Kidney glomerular epithelial cell (primary cell): ENCODE data around the gene KDM2B.
A peak's percentile ranks its signal among the peaks of the same experiment; 100 is the strongest.

Experiments used
- DNase-seq: peaks from one replicate; lab custom pipeline; 2025; lab: John Stamatoyannopoulos, UW

Gene KDM2B

DNA sequence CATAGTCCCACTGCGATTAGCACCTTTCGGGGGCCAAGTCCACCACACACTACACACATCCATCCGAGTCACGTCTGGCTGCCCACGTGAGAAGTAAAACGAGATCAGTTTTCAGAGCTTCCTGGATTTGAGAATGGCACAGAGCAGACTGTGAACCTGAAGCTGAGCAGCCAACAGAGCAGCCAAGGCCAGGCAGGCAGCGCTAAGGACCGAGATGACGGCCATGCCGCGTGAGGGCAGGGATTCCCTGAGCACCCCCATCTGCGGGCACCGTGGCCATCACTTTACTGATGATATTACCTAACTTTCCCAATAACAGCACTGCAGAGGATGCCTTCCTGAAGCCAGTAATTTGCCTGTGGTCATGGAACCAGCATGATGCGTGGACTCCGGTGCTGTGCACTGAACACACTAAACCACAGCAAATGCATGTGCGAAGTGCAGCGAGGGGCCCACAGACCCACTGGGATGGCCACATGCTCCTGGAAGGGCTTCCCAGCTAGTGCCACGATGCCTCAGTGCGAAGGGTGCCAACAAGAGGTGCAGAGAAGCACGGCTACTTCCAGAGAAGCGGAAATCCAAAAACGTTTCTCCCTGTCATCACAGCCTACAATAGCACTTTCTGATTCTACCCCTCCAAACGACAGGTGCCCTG is 124.9 kb downstream of the KDM2B start:
- DNase-seq = no peak

DNA sequence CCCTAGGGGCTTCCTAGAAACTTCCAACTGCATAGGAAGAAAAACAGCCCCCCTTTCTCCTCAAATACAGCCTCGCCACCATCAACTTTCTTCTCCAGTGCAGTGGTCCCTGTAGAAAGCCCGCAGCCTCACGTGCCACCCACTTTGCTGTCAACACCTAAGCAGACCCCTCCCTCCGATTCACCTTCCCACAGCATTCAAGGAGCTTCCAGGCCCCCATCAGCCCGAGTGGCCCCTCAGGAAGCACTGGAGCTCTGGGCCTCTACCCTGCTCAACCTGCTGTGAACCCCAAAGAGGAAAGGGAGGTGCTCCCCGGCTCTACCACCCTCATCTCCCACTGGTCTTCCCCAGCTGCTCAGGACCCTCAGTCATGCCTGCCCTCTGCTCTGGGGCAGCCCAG is 125.9 kb downstream of the KDM2B start:
- DNase-seq = no peak

DNA sequence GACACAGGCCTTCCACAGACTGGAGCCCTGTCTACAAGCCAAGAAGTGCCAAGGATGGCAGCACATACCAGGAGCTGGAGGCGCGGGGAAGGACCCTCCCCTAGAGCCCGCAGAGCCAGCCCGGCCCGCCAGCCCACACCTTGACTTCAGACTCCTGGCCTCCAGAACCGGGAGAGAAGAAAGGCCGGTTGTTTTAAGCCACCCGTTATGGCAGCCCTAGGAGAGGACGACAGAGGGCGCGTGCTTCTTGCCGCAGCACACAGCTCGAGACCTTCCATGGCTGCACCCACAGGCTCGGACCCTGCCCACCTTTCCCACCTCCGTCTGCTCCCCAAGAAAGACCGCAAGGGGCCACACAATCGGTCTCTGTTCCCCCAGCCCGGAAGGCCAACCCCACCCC is 127.2 kb downstream of the KDM2B start:
- no peak for DNase-seq

DNA sequence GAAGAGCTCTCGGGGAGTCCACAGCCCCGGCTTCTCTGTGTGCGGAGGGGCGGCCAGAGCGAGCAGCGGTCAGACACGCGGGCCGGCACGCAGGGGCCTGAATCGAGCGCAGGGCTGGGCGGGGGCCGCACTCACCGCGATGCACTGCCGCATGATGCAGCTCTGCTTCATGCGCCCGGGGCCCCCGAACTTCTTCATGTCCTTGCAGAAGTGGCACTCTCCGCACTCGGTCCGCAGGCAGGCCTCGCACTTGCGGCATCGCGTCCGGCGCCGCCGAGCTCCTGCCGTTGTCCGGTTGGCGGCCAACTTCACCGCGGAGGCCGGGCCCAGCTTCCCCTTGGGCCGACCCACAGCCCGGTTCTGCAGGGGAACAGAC is 127.8 kb downstream of the KDM2B start:
- DNase-seq = no peak

DNA sequence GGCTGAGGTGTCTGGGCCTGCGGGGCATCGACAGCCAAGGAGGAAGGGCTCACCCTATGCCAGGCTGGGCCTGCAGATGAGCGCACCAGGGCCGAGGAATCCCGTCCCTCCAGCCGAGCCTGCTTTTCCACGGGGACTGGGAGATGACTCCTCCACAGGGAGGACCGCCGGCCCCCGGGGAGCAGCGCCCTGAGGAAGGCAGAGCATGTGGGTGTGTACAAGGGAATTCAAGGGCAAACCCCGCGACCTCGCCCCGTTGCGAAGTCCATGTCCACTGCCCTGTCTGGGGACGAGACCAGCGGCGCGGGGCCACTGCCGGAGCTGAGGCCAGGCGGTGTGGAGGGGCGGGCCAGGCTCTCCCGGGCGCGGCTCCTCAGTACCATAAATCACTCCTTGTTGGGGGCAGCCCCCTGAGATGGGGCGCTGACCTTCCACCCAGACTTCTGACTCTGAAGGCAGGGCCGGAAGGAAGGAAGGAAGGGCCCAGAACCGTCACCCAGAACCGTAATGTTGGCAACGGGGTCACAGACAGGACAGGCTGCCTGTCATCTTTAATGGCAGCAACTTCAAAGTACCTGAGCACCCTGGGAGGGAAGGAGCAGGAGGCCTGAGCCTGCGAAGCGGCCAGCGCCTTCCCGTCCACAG is 128.4 kb downstream of the KDM2B start:
- peak; percentile 19 for DNase-seq

DNA sequence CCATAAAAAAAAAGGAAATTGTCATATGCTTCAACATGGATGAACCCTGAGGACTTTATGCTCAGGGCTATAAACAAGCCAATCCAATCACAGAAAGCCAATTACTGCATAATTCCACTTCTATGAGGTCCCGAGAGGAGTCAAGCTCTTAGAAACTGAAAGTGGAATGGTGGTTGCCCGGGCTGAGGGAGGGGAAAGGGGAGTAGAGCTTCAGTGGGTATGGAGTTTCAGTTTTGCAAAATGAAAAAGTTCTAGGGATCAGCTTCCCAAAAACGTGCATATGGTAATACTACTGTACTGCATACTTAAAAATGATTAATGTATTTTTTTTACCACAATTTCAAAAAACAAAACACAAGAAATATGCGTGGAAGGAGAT is 128.9 kb downstream of the KDM2B start:
- DNase-seq = no peak

DNA sequence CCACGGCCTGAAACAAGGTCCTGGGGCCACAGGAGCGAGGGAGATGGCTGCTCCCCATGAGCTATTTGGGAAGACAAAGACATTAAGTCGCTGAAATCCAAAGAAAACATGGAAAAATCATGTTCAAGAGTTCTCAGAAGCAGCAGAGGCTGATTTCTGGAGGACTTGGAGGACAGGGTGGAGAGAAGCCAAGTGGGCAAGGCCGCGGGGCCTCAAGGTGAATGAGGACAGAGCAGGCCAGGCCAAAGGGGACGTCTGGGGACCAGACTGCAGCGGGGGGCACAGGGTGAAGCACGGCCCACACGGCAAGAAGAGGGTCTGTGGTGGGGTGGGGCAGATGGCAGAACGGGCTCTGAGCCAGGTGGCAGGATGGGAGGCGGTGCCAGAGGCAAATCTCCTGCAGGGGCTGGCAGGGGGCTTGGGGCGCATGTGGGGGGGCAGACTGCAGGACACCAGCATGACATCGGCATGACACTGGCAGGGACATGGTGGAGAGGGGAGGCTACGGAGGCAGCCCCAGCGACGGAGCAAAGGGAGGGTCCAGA is 132.0 kb downstream of the KDM2B start:
- DNase-seq = no peak

DNA sequence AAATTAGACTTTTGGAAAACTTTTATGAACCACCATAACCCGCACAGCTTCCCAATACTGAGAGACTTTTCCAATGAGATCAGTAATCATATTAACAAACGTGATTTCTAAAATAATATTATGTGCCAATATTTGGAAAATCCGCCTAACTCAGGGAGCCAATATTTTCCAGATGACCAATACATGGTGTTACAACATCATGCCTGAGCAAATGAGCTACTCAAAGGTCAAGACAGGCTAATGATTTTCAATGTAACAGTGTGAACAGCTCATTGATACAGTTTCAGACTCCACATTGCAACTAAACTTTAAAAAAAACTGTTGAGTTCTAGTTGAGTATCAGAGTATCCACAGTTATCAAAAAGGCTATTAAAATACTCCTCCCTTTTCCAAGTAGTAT is 134.1 kb downstream of the KDM2B start:
- no peak for DNase-seq

DNA sequence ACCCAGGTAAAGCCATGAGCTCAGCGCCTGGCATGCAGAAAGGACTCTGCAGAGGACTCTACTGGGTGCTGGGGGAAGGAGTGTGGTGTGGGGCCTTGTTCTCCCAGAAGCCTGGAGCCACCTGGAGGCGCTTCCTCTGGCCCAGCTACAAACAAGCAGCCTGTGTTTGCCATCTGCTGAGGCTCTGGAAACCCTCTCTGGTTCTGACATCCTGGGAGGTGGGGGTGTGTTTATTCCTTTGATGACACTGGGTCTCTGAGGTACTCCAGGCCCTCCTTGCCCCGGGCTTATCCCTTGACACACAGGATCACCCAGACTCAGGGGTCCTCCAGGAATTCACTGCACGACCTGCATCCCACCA is 136.0 kb downstream of the KDM2B start:
- no peak for DNase-seq

DNA sequence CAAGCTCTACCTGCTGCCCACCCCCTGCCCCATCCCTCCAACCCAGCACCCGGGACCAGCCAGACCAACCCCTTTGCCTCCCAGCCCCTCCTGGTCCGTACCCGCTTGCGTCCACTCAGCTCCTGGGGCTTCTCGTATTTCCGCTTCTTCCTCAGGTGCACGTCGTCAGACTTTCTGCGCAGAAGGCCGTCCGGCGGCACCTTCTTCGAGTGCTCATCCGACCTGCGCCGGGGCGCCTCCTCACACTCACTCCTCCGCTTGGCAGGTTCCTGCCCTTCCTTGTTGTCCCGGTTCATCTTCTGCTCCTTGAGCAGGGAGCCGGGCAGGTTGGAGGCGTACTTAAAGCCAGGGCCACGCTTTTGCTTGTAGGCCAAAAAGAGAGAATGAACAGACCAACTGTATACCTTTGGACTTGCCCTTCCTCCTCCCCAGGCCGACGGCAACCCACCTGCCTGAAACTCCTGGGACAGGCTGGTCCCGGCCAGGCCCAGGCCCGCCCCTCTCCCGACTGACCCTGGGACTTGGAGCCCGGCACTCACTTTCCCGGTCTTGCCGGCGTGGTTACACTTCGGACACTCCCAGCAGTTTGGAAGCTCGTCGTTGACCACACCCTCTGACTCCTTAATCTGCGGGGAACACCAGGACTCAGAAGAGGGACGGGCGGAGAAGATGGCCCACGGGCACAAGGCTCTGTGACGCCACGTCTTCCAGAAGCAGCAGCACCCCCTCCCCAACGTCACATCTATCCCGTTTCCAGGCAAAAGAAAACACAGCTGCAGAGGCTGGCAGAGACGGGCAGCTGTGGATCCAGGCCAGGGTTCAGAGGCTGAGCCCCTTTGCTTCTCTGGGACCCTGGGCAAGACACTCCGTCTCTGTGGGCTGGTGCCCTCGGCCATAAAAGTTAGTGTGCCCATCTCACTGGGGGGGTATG is 136.6 kb downstream of the KDM2B start:
- DNase-seq = no peak

DNA sequence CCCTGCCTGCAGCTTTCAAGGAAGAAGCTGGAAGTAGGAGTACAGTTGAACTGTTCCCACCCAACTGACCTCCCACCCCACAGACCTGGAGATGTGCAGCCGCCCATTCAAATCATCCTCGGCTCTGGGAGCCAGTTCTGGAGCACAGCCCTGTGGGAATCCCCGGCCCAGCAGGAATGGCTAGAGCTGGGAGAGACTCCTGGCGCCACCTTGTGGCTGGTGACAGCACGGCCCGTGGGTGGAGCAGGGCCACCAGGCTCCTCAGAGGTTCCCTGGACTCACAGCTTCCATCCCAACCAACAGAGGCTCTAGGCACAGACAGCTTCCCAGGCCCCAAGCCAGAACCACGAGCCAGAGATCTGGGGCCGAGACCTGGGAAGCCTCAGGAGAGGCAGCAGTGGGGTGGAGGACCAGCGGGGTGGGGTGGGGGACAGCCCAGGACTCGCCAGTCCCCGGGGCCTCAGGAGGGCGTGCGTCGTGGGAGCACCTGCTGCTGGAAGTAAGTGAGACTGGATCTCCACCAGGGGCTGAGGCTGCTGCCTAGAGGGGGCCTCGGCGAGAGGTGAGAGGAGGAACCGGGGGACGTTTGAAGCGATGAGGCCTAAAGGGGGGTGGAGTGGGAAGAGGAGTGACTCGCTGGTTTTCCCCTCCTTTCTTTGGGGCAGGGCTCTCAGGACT is 137.5 kb downstream of the KDM2B start:
- DNase-seq = peak; percentile 61

DNA sequence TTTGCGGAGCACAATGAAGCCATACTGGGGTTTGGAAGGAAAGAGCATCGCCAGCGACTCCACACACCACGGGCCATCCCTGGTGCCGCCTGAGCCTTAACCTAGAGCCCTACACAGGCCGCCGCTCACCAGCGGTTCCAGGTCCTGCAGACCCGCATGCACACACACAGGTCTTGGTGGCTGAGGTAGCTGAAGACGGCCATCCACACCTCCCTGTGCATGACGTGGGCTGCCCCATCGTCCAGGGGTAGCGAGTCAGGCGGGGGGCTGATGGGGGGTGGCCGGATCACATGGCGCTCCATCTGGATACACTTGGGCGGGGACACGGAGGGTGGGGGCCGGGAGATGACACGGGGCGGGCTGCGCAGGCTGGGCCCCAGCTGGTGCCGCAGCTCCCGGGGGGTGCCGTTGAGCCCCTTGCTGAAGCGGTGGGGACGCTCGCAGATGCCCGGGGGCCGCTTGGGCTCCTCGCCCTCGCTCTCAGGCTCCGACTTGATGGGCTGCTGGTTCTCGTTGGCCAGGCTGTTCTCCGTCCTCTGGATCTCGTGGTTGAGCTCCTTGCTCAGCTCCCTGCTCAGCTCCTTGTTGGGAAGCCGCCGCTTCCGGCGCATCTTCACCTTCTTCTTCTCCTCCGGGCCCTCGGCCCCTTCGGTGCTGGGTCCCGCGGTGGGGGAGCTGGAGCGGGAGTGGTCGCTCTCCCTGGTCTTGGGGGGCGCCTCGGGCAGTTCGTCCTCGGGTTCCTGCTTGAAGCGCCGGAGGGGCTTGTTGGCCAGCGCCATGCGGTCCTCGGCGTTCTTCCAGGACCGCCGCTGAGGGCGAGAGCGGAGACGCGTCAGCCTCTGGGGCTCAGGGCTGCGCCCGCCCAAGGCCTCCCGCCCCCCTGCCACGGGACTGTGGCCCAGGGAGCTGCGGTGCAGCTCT is 138.5 kb downstream of the KDM2B start:
- no peak for DNase-seq

DNA sequence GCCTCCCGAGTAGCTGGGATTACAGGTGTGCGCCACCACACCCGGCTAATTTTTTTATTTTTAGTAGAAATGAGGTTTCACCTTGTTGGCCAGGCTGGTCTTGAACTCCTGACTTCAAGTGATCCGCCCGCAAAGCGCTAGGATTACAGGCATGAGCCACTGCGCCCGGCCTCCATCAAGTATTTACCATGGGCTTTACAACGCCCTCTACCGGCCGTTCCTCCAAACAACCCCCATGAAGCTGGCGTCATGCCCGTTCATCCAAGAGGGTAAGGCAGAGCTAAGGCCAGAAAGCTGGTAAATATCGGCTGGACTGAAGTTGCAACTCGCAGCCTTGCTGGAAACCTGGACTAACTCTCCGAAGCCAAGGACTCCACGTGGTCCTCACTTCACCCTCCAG is 139.3 kb downstream of the KDM2B start:
- no peak for DNase-seq

DNA sequence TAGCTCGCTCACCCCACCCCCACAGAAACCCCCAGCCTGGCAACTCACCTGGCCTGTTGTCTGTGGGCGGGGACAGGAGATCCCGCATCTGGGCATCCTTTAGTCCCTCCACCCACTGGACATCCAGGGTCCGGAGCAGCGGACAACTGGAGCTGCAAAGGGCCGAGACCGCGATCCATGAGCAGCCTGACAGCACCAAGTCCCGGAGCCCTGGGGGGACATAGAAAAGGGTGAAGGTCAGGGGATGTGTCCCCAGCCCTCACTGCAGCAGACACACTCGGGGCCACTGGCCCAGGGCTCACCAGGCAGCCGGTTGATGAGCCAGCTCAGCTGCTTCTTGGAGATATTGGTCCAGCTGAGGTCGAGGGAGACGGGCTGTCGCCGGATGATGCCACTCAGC is 140.1 kb downstream of the KDM2B start:
- no peak for DNase-seq

DNA sequence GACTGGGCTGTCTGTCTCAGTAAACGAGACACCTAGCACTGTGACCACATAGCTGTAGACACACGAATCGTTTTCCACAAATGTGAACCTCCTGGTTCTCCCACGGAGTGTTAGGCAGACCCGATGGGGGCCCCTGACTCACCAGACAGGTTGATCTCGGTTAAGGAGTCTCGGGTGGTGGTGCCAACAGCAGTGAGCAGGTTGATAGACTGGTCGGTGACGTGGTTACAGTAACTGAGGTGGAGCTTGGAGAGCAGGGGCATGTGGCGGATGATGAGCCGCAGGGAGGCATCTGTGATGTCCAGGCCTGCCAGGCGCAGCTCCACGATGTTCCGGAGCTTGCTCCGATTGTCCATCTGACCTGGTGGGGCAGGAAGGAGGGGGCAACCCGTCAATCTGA is 141.1 kb downstream of the KDM2B start:
- DNase-seq = no peak

DNA sequence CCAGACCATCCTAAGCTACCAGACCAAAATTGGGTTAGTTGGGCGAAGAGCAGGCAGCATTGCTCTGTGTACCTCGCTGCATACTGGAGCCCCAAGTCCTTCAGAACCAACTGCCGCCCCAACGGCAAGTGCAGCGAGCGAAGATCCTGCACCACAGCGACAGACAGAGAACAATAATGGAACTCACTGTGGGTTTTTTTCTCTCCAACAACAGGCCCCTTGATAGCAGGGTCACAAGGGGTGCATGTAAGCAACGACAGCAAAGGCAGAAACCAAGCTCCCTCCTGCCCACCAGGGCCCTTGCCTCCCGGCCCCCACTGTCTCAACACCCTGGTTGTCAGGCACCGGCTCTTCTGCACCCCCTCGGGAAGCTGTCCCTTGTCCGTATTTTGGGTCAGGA is 141.9 kb downstream of the KDM2B start:
- DNase-seq = no peak

DNA sequence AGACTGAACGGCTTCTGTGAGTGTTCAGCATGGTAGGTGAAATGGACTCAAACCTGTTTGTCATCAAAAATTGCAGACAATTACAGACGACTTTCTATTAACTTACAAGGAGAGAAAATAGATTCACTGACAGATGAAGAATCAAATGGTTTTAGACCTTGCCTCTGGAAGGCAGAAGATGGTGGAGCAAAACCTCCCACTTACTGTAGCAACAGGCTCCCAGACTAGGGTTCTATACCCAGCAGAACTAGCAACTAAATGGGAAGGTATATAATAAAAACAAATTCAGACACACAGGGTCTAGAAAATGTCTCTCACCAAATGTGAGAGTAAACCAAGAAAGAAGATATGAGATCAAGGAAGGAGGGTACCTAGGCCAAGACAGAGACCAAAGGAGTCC is 144.1 kb downstream of the KDM2B start:
- DNase-seq = no peak

DNA sequence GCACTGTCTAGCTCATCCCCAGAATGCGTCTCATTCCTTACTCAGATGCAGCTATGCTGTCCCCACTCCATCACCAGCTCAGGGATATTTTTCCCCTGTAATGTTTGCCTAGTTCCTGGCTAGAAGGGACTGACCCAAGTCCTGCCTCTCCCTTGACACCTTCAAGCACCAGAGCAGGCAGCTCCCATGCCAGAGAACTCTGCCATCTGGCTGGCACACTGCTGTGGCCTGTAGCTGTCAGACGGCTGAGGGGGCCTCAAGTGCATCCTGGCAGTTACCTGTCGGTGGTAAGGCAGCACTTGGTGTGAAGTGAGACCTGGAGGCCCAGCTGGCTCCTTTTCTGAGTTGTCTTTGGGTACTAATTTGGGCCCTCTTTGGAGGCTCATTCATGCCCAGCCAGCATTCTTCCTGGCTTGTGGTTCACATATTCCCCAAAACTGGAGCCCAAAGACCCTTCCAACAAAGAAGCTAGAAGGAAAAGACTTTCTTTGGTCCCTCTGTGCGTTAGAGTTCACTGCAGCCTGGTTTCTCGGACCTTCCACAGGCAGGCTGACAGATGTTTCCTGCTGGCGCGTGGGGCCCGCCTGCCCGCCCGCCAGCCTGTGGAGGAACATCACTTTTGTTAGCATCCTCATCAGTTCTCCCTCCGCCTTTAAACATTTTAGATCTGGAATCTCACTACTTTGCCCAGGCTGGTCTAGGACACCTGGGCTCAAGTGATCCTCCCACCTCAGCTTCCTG is 147.9 kb downstream of the KDM2B start:
- no peak for DNase-seq

DNA sequence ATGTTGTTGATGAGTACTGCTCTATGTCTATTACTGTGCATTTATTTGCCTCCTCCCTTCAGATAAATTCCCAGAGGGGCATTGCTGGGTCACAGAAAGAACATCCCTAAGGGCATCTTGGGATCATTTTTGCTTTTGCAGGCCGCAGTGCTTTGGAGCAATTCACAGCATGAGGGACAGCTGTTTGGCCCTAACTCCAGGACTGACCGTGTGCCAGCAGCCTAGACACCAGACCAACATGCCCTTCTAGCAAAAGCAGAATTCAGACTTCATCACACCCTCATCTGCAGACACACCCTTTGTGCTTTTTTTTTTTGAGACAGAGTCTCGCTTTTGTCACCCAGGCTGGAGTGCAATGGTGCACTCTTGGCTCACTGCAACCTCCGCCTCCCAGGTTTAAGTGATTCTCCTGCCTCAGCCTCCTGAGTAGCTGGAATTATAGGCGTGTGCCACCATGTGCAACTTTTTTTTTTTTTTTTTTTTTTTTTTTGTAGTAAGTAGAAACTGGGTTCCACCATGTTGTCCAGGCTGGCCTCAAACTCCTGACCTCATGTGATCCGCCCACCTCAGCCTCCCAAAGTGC is 149.9 kb downstream of the KDM2B start:
- DNase-seq = no peak

DNA sequence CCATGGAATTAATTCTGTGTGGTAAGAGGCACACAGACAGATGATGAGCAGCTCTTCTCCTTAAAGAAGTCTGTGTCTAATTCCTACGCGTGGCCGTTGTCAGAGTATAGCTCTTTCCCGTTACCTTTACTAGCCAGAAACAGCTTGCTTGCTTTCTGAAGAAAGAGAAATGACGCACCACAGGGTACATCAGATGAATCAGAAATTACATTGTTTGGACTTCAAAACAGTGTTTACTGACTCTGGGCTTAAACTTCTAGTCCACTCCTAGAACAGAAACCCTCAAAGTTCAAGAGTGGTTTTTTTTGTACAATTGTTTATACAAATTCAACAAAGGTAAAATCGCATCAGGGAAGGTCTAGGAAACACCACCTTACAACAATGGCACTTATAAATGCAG is 151.9 kb downstream of the KDM2B start:
- no peak for DNase-seq
